Cardiac fibroblast (primary cell): ENCODE data around the gene ATPAF2.

Experiments
- DNase-seq, 2 donors: peaks; one replicate each; pipeline versions ENCODE4 v3.0.0 to v3.0.0-alpha.2; 2010; ENCODE audit warnings: low read depth in 2 of 2
- H3K4me3 ChIP-seq, 2 donors: replicated peaks in 1 of 2; 1 replicate in 1 of 2; 2 replicates in 1 of 2; pipeline ENCODE4 v1.5.1; 2011; ENCODE audit warnings: low read depth in 2 of 2, low read length in 2 of 2, mild to moderate bottlenecking in 2 of 2, moderate library complexity in 1 of 2
- TF ChIP-seq, protein P1 (sequence below): IDR thresholded peaks from one replicate; pipeline ENCODE4 v1.5.1; 2011; ENCODE audit warnings: low read depth, mild to moderate bottlenecking, low read length, inconsistent platforms

ATPAF2 gene

GRCh38 chr17:18071751-18072150 lies 32.8 kb upstream of the ATPAF2 start:
- no peak for DNase-seq
- TF ChIP-seq, protein P1, sequence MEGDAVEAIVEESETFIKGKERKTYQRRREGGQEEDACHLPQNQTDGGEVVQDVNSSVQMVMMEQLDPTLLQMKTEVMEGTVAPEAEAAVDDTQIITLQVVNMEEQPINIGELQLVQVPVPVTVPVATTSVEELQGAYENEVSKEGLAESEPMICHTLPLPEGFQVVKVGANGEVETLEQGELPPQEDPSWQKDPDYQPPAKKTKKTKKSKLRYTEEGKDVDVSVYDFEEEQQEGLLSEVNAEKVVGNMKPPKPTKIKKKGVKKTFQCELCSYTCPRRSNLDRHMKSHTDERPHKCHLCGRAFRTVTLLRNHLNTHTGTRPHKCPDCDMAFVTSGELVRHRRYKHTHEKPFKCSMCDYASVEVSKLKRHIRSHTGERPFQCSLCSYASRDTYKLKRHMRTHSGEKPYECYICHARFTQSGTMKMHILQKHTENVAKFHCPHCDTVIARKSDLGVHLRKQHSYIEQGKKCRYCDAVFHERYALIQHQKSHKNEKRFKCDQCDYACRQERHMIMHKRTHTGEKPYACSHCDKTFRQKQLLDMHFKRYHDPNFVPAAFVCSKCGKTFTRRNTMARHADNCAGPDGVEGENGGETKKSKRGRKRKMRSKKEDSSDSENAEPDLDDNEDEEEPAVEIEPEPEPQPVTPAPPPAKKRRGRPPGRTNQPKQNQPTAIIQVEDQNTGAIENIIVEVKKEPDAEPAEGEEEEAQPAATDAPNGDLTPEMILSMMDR: no peak
- no peak overlapping the region for H3K4me3 ChIP-seq

GRCh38 chr17:18070861-18071340 lies 31.9 kb upstream of the ATPAF2 start:
- peak overlapping the region in 1 of 2 donors; percentile 8 for H3K4me3 ChIP-seq
- peak; percentile 45 to 52 for DNase-seq
- TF ChIP-seq, protein P1: no peak

- no peak for DNase-seq
- TF ChIP-seq, protein P1: no peak
- no peak overlapping the region for H3K4me3 ChIP-seq
These were observed 30.1 kb upstream of the ATPAF2 start for GRCh38 chr17:18069101-18069500.

DNA sequence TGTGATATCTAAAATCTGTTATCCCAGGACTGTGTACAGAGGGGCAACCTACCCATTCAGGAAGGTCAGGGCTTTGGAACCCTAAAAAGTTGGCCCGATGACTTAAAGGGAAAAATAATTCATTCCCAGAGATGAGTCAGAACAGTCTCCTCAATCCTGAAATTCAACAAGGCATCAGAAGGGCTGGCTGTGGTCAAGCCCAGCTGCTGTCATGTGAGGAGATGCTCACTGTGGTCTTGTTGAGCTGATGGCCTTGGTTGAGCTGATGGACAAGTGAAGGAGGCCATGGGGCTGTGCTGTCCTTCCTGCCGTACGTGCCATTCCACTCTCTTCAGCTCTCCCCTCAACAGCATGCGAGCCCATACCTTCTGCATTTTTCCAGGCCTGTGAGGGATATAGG lies 27.9 kb upstream of the ATPAF2 start:
- TF ChIP-seq, protein P1: no peak
- no peak for DNase-seq
- H3K4me3 ChIP-seq: no peak overlapping the region

- H3K4me3 ChIP-seq: no peak overlapping the region
- TF ChIP-seq, protein P1: no peak
- no peak for DNase-seq
These were observed 26.6 kb upstream of the ATPAF2 start for GRCh38 chr17:18065546-18065945.

DNA sequence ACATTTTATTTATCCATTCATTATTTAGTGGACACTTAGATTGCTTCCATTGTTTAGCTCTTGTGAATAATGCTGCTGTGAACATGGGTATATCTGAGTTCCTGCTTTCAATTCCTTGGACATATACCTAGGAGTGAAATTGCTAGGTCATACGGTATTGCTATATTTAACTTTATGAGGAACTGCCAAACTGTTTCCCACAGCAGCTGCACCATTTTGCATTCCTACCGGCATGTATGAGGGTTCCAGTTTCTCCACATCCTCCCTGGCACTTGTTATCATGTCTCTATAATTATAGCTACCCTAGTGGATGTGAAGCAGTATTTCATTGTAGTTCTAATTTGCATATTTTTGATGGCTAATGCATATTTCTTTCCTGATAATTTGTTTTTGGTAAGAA lies 25.1 kb upstream of the ATPAF2 start:
- TF ChIP-seq, protein P1: no peak
- DNase-seq: no peak
- no peak overlapping the region for H3K4me3 ChIP-seq

DNA sequence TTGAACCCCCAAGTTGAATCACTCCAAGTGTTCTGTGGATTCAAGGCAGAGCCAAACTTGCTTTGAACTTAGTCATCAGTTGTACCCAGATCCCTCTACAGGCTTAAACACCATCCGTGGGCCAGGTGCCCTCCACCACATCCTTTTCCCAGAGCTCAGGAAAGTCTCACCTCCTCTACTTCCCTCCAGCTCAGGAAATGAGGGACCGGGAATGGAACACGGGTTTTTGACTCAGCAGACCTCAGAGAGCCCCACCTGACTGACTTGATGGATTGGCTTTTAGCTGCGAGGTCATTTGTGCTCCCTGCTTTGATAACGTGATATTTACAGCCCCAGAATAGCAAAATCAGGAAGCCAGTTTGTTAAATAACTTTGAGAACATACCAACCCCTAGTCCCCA lies 20.3 kb upstream of the ATPAF2 start:
- no peak for DNase-seq
- TF ChIP-seq, protein P1: no peak
- H3K4me3 ChIP-seq: no peak overlapping the region
